OCI-M1 (cell line): ENCODE results near the gene LTBP1.
"Not testable (repeated sequence)": the region's sequence is repeated elsewhere in the genome, so short reads cannot be mapped to it uniquely, and the experiment has no call there.

Experiments
- DNase-seq: peaks from one replicate; lab custom pipeline; 2025; lab: John Stamatoyannopoulos, UW

The LTBP1 gene

GRCh38 chr2:33432871-33433270, 486.1 kb downstream of the LTBP1 start:
- DNase-seq: no peak

GRCh38 chr2:33433279-33434235, 486.8 kb downstream of the LTBP1 start:
- DNase-seq: no peak

GRCh38 chr2:33435518-33435917, 488.8 kb downstream of the LTBP1 start:
- no peak for DNase-seq

GRCh38 chr2:33436083-33436482, 489.3 kb downstream of the LTBP1 start:
- DNase-seq: no peak

GRCh38 chr2:33437297-33437696, 490.5 kb downstream of the LTBP1 start:
- DNase-seq: peak; percentile 67

- peak; percentile 23 for DNase-seq
Measured at GRCh38 chr2:33437815-33438214, 491.1 kb downstream of the LTBP1 start.

GRCh38 chr2:33441235-33441810, 494.6 kb downstream of the LTBP1 start:
- peak; percentile 71 for DNase-seq

- not testable (repeated sequence) for DNase-seq
Measured at GRCh38 chr2:33442052-33442451, 495.3 kb downstream of the LTBP1 start.

GRCh38 chr2:33442528-33443079, 495.9 kb downstream of the LTBP1 start:
- no peak for DNase-seq

GRCh38 chr2:33443274-33443829, 496.6 kb downstream of the LTBP1 start:
- DNase-seq: no peak

GRCh38 chr2:33444967-33445366, 498.2 kb downstream of the LTBP1 start:
- no peak for DNase-seq

GRCh38 chr2:33448220-33448899, 501.6 kb downstream of the LTBP1 start:
- peak; percentile 71 for DNase-seq
